ENCODE data around the gene TRIL. TPM values are rescaled to one million over a fixed set of nuclear protein-coding genes. Genes with fewer than 3 reads are reported as not detected.
A peak's percentile ranks its signal among the peaks of the same experiment; 100 is the strongest.

TRIL gene
- total and polyA plus RNA-seq, 10 donors = 0.33 to 10.0 (median 3.9) TPM

DNA sequence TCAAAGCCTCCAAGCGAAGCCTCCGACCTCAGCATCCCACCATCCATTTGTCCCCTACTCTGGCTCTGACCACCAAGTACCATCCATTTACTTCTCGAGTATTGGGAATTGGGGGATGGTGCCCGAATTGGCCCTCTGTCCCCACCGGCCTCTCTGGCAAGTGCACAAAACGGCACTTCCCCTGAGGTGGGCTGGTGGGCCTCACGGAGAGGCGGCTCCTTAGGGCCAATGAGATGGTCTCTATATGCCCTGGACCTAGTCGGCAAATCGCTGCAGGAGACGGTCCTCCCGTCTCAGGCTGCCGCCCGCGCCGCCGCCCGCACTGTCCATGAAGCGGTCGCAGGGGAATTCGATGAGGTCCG lies 2.8 kb downstream of the TRIL start:
- H3K27ac ChIP-seq = peak overlapping the region; percentile 72 to 89 (median 86)
- no peak for DNase-seq
- WGBS, 5 donors = 24 to 66% (median 29%) methylated on average over 13 to 22 of the region's 22 CpGs
- peak overlapping the region in 7 of 8 donors; percentile 38 to 77 (median 49) for H3K4me3 ChIP-seq
- peaks cover 10 to 69% (median 39%) of the 10 kb centered on the region in 7 donors for H3K27me3 ChIP-seq (replicated peaks in 1 of 7)
- no peaks in the 10 kb centered on the region for H3K36me3 ChIP-seq
- intact Hi-C loops (cut with DNase I; ENCODE audit: low total_unique reads) = loop anchor here (5.0 to 10.0 kb wide), 2 partner anchors 33 to 149 kb away; no protein-coding TSS in a partner anchor
- H3K9me3 ChIP-seq = no peaks in the 10 kb centered on the region
- no peak for TF ChIP-seq POLR2AphosphoS5 (IDR thresholded peaks at IDR 0.05)
- TF ChIP-seq POLR2A (IDR thresholded peaks at IDR 0.05) = no peak
- TF ChIP-seq, protein P1, sequence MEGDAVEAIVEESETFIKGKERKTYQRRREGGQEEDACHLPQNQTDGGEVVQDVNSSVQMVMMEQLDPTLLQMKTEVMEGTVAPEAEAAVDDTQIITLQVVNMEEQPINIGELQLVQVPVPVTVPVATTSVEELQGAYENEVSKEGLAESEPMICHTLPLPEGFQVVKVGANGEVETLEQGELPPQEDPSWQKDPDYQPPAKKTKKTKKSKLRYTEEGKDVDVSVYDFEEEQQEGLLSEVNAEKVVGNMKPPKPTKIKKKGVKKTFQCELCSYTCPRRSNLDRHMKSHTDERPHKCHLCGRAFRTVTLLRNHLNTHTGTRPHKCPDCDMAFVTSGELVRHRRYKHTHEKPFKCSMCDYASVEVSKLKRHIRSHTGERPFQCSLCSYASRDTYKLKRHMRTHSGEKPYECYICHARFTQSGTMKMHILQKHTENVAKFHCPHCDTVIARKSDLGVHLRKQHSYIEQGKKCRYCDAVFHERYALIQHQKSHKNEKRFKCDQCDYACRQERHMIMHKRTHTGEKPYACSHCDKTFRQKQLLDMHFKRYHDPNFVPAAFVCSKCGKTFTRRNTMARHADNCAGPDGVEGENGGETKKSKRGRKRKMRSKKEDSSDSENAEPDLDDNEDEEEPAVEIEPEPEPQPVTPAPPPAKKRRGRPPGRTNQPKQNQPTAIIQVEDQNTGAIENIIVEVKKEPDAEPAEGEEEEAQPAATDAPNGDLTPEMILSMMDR (IDR thresholded peaks at IDR 0.05 in 8 of 11, conservative IDR thresholded peaks at IDR 0.05 in 3 of 11) = no peak
- peaks cover 16 to 69% (median 47%) of the 10 kb centered on the region in 6 donors for H3K4me1 ChIP-seq

DNA sequence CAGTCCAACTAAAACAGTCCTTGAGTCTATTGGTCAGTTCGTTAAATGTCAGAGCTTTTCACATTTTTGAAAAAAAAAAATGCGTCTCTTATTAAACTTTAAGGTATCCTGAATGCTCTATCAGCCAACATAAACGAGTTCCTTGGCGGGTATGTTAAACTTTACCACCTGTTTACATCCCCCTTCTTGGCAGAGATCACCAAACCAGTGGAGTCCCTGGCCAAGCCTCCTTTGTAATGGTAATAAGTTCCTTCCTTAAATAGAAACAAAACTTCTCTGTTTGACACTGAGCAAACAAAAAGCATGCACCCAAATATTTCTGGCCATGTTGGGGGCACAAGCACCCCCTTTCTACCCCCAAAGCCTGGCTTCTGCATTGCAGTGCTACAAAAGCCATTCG lies 3.2 kb downstream of the TRIL start:
- H3K4me1 ChIP-seq = peaks cover 16 to 69% (median 47%) of the 10 kb centered on the region in 6 donors
- H3K36me3 ChIP-seq = no peaks in the 10 kb centered on the region
- 68 to 81% (median 73%) methylated on average over 5 of the region's 5 CpGs for WGBS, 5 donors
- intact Hi-C loops (cut with DNase I; ENCODE audit: low total_unique reads) = loop anchor here (5.0 to 10.0 kb wide), 2 partner anchors 33 to 150 kb away; no protein-coding TSS in a partner anchor
- peaks cover 10 to 65% (median 39%) of the 10 kb centered on the region in 7 donors for H3K27me3 ChIP-seq (replicated peaks in 1 of 7)
- H3K27ac ChIP-seq = peak overlapping the region in 7 of 8 donors; percentile 72 to 89 (median 87)
- TF ChIP-seq, protein P1 (IDR thresholded peaks at IDR 0.05 in 8 of 11, conservative IDR thresholded peaks at IDR 0.05 in 3 of 11) = no peak
- TF ChIP-seq POLR2A (IDR thresholded peaks at IDR 0.05) (no peak), POLR2AphosphoS5 (IDR thresholded peaks at IDR 0.05) (no peak)
- H3K9me3 ChIP-seq = no peaks in the 10 kb centered on the region
- DNase-seq = no peak
- peak overlapping the region in 2 of 8 donors; percentile 59 to 77 for H3K4me3 ChIP-seq

DNA sequence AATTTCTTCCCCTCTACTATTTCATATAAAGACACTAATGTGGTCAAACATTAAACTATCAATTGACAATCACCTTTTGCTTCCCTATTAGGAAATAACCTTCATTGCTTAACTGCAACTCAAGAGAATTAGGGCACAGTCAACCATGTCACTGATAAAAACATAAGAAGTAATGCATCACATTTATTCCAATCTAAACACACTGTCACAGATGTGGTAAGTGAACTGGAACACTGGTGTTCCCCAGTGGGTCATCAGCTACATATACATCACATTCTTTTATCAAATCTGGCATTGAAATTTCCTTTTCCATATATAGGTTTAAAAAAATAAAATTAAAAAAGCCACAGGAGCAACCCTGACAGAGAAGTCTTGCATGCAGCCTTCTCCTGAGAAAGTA lies 3.7 kb downstream of the TRIL start:
- intact Hi-C loops (cut with DNase I; ENCODE audit: low total_unique reads) = loop anchor here (10.0 kb wide), 1 partner anchor 150 kb away; no protein-coding TSS in a partner anchor
- DNase-seq = no peak

DNA sequence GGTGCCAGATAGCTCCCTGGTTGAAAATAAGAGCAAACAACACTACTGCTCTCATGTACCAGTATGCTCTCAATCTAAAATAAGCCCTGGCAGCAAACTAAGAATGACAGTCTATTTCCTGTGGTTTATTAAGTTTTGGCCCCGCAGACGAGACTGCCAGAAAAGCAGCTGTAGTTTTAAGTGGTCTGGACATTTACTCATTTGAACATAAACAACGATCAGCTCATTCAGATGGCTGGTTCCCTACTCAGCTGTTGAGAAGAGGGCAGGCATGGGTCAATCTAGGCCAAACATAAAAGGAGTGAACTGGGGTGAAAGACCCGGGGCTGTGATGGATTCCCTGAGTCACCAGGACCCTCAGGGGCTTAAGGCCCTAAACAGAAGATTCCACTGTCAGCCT lies 4.5 kb downstream of the TRIL start:
- Histone ChIP-seq H3K27me3 (replicated peaks in 1 of 7) (peaks cover 10 to 53% (median 37%) of the 10 kb centered on the region in 7 donors), H3K4me1 (peaks cover 16 to 58% (median 43%) of the 10 kb centered on the region in 6 donors), H3K9me3 (no peaks in the 10 kb centered on the region), H3K4me3 (no peak overlapping the region), H3K36me3 (no peaks in the 10 kb centered on the region), H3K27ac (peak overlapping the region in 7 of 8 donors; percentile 16 to 89 (median 62))
- intact Hi-C loops (cut with DNase I; ENCODE audit: low total_unique reads) = loop anchor here (10.0 kb wide), 1 partner anchor 151 kb away; no protein-coding TSS in a partner anchor
- TF ChIP-seq POLR2A (IDR thresholded peaks at IDR 0.05) (no peak), POLR2AphosphoS5 (IDR thresholded peaks at IDR 0.05) (no peak)
- TF ChIP-seq, protein P1 (IDR thresholded peaks at IDR 0.05 in 8 of 11, conservative IDR thresholded peaks at IDR 0.05 in 3 of 11) = no peak
- no peak for DNase-seq
- 13 to 26% (median 19%) methylated on average over 4 of the region's 4 CpGs for whole genome bisulfite sequencing, 5 donors

More for the DNA sequence above, 3.7 kb downstream of the TRIL start:
- peaks cover 16 to 66% (median 47%) of the 10 kb centered on the region in 6 donors for H3K4me1 ChIP-seq
- TF ChIP-seq, protein P1 (IDR thresholded peaks at IDR 0.05 in 8 of 11, conservative IDR thresholded peaks at IDR 0.05 in 3 of 11) = no peak
- no peak for TF ChIP-seq POLR2A (IDR thresholded peaks at IDR 0.05)
- TF ChIP-seq POLR2AphosphoS5 (IDR thresholded peaks at IDR 0.05) = no peak
- peak overlapping the region in 5 of 8 donors; percentile 68 to 89 (median 87) for H3K27ac ChIP-seq
- no peak overlapping the region for H3K4me3 ChIP-seq
- H3K9me3 ChIP-seq = no peaks in the 10 kb centered on the region
- H3K27me3 ChIP-seq (replicated peaks in 1 of 7) = peaks cover 10 to 61% (median 39%) of the 10 kb centered on the region in 7 donors
- H3K36me3 ChIP-seq = no peaks in the 10 kb centered on the region

All from spleen (tissue), 11 donors.